Endothelial cell of umbilical vein (primary cell): ENCODE data around the gene CDKN2AIP. TPM values are rescaled to one million over a fixed set of nuclear protein-coding genes. Genes with fewer than 3 reads are reported as not detected.

ENCODE experiments used
- BruUV-seq: library from RNA; stranded (reverse); fragments of 400-500 nt; replicated peaks from 2 replicates; lab custom pipeline; 2021; lab: Mats Ljungman, UMichigan
- CTCF ChIA-PET: fragments of 300-600, 350-600 bp; sonication (Branson Sonifier 250); formaldehyde crosslinking; loops from one replicate; lab custom pipeline; 2021; ENCODE audit warnings: antibody characterized with exemption, inconsistent platforms; lab: Charles Lee
- POLR2A ChIA-PET: fragments of 300-600, 350-600 bp; sonication (Branson Sonifier 250); formaldehyde crosslinking; loops from one replicate; lab custom pipeline; 2021; ENCODE audit warnings: antibody characterized with exemption, inconsistent platforms; lab: Charles Lee
- DNase-seq: peaks from one replicate; pipeline ENCODE4 v3.0.0-alpha.2; 2011; ENCODE audit warnings: low read depth, low spot score
- FAIRE-seq: peaks from 2 replicates; lab custom pipeline; 2011; peaks lifted over from hg19 to GRCh38; lab: Jason Lieb, UNC
- H2AFZ ChIP-seq: 2 replicates; pipeline ENCODE4 v1.6.0; 2012; ENCODE audit warnings: low read depth, low read length, control low read depth, inconsistent platforms
- H3K27ac ChIP-seq: 2 replicates; pipeline ENCODE4 v1.5.1; 2011; ENCODE audit warnings: low read depth, mild to moderate bottlenecking, control low read depth, low read length, moderate library complexity; ENCODE audit not compliant: insufficient read depth
- H3K27me3 ChIP-seq, 2 experiments: 2 replicates each; pipeline versions ENCODE4 v1.6.0 to v1.6.1; 2011; ENCODE audit warnings: low read length in 2 of 2, mixed read lengths in 1 of 2; ENCODE audit not compliant: control insufficient read depth in 2 of 2, insufficient read depth in 2 of 2
- H3K36me3 ChIP-seq, 2 experiments: 2 replicates in 1 of 2; 3 replicates in 1 of 2; pipeline ENCODE4 v1.5.1; 2011; ENCODE audit warnings: low read length in 2 of 2, mild to moderate bottlenecking in 1 of 2, moderate library complexity in 1 of 2; ENCODE audit not compliant: control insufficient read depth in 2 of 2, insufficient read depth in 2 of 2; ENCODE audit errors: extremely low read depth in 1 of 2
- H3K4me1 ChIP-seq: 3 replicates; pipeline ENCODE4 v1.5.1; 2011; ENCODE audit warnings: mild to moderate bottlenecking, low read length; ENCODE audit not compliant: control insufficient read depth, insufficient read depth; ENCODE audit errors: extremely low read depth
- H3K4me2 ChIP-seq: 2 replicates; pipeline ENCODE4 v1.6.1; 2011; ENCODE audit warnings: low read length, control low read depth, mixed read lengths; ENCODE audit not compliant: insufficient read depth
- H3K4me3 ChIP-seq, 3 experiments: fragments of 200-600 bp in 1 of 3; sonication (generic), shearing (Covaris generic) in 1 of 3; replicated peaks in 1 of 3; 2 replicates each; pipeline ENCODE4 v1.5.1; 2011 to 2016; ENCODE audit warnings: control low read depth in 3 of 3, low read length in 3 of 3, mild to moderate bottlenecking in 2 of 3, inconsistent platforms in 1 of 3, low read depth in 1 of 3, moderate library complexity in 1 of 3; ENCODE audit not compliant: insufficient read depth in 1 of 3
- H3K79me2 ChIP-seq: 2 replicates; pipeline ENCODE4 v1.6.0; 2012; ENCODE audit warnings: low read length, inconsistent platforms; ENCODE audit not compliant: control insufficient read depth, insufficient read depth
- H3K9ac ChIP-seq: replicated peaks from 2 replicates; pipeline ENCODE3; 2011; ENCODE audit warnings: low read length, control low read depth; ENCODE audit not compliant: insufficient read depth; ENCODE audit errors: extremely low read depth
- H3K9me1 ChIP-seq: replicated peaks from 3 replicates; pipeline ENCODE4 v1.6.0; 2011; ENCODE audit warnings: mild to moderate bottlenecking, low read length; ENCODE audit not compliant: control insufficient read depth, insufficient read depth; ENCODE audit errors: extremely low read depth
- H3K9me3 ChIP-seq: replicated peaks from 2 replicates; pipeline ENCODE4 v1.5.1; 2012; ENCODE audit warnings: low read length, inconsistent platforms; ENCODE audit not compliant: control insufficient read depth, insufficient read depth
- H4K20me1 ChIP-seq: replicated peaks from 2 replicates; pipeline ENCODE3; 2011; ENCODE audit warnings: mild to moderate bottlenecking, low read length; ENCODE audit not compliant: control insufficient read depth, insufficient read depth; ENCODE audit errors: extremely low read depth
- CTCF ChIP-seq, 2 donors: IDR thresholded peaks; 1 replicate in 1 of 2; 2 replicates in 1 of 2; pipeline ENCODE4 v1.5.1; 2011; ENCODE audit warnings: low read length in 2 of 2, mild to moderate bottlenecking in 2 of 2, moderate library complexity in 2 of 2, control low read depth in 1 of 2, inconsistent platforms in 1 of 2, low read depth in 1 of 2; ENCODE audit not compliant: insufficient read depth in 1 of 2; ENCODE audit errors: extremely low read depth in 1 of 2
- EZH2 ChIP-seq: IDR thresholded peaks from 2 replicates; pipeline ENCODE4 v1.6.1; 2012; ENCODE audit warnings: borderline replicate concordance, low read depth, mild to moderate bottlenecking, moderate library complexity, low read length, inconsistent platforms; ENCODE audit not compliant: severe bottlenecking
- FOS ChIP-seq: IDR thresholded peaks from 2 replicates; pipeline ENCODE4 v1.6.1; 2011; ENCODE audit warnings: mild to moderate bottlenecking, low read length, moderate library complexity, borderline replicate concordance; ENCODE audit not compliant: insufficient read depth
- GATA2 ChIP-seq: IDR thresholded peaks from 2 replicates; pipeline ENCODE4 v1.7.0; 2011; ENCODE audit warnings: low read depth, mild to moderate bottlenecking, moderate library complexity, mixed read lengths, low read length; ENCODE audit not compliant: insufficient read length, insufficient read depth
- JUN ChIP-seq: IDR thresholded peaks from 2 replicates; pipeline ENCODE4 v1.6.1; 2011; ENCODE audit warnings: borderline replicate concordance, low read depth; ENCODE audit not compliant: insufficient read length, insufficient read depth
- MAX ChIP-seq: IDR thresholded peaks from 2 replicates; pipeline ENCODE4 v1.6.1; 2011; ENCODE audit not compliant: insufficient read depth, insufficient read length
- MYC ChIP-seq: IDR thresholded peaks from one replicate; pipeline ENCODE4 v1.6.1; 2011; ENCODE audit warnings: mild to moderate bottlenecking, low read depth, low read length
- POLR2A ChIP-seq: IDR thresholded peaks from 2 replicates; pipeline ENCODE4 v1.6.1; 2012; ENCODE audit warnings: low read depth, mild to moderate bottlenecking, control low read depth, low read length
- POLR2AphosphoS5 ChIP-seq: IDR thresholded peaks from 2 replicates; pipeline ENCODE4 v1.6.1; 2012; ENCODE audit warnings: low read depth, mild to moderate bottlenecking, control low read depth, low read length, moderate library complexity; ENCODE audit not compliant: insufficient read depth
- dilution Hi-C: fragments of 300-500 bp; cut with MboI; formaldehyde crosslinking; loops from one replicate; pipeline ENCODE4 v1.15.0; 2019; ENCODE audit warnings: low sequenced_read_pairs; ENCODE audit not compliant: extremely low pct_ligation_motif_present
- intact Hi-C: fragments of 100-400 bp; cut with micrococcal nuclease; formaldehyde crosslinking; loops from one replicate; pipeline ENCODE4 v1.10.0; 2022
- polyA plus RNA-seq, 4 experiments: library from polyadenylated mRNA; depleted of rRNA in 3 of 4; stranded (reverse) in 3 of 4; unstranded in 1 of 4; fragments of >200 nt; gene quantifications; 2 replicates each; pipeline versions ENCODE4 v1.2.1 to v1.2.3, GENCODE V29; 2011 to 2012; ENCODE audit warnings: missing spikeins in 1 of 4
- total RNA-seq: library from RNA; stranded (reverse); gene quantifications from 2 replicates; pipeline ENCODE4 v1.2.3, GENCODE V29; 2021

CDKN2AIP gene
- total and polyA plus RNA-seq, 2 donors (not counting 3 experiments of a cell fraction or from before 2014, with no cell fraction given), result 5.1 to 12.8 TPM

GRCh38 chr4:183478123-183478522 lies 33.7 kb downstream of the CDKN2AIP start:
- Histone ChIP-seq H3K27me3 (no peaks in the 10 kb centered on the region), H3K36me3 (no peaks in the 10 kb centered on the region), H3K4me3 (no peak overlapping the region), H3K9me1 (no peaks in the 10 kb centered on the region), H3K79me2 (no peaks in the 10 kb centered on the region), H3K27ac (no peak overlapping the region), H3K4me1 (no peaks in the 10 kb centered on the region), H4K20me1 (no peaks in the 10 kb centered on the region), H3K9ac (no peak overlapping the region), H2AFZ (no peak overlapping the region), H3K9me3 (no peaks in the 10 kb centered on the region), H3K4me2 (no peak overlapping the region)
- DNase-seq (no peak), FAIRE-seq (no peak)
- intact Hi-C loops (loop anchor here (10.0 kb wide), 1 partner anchor 367 kb away; no protein-coding TSS in a partner anchor), dilution Hi-C loops (no loop called here)
- no TSS peak for BruUV-seq
- ChIA-PET POLR2A (no interaction called here), CTCF (interaction anchor here (1.0 to 1.2 kb wide), 3 partner anchors 30 to 124 kb away, joined by 3 to 5 read pairs (median 4); no protein-coding TSS in a partner anchor)
- TF ChIP-seq POLR2A (no peak), EZH2 (no peak)

GRCh38 chr4:183478926-183479325 lies 34.5 kb downstream of the CDKN2AIP start:
- DNase-seq, result no peak
- H3K36me3 ChIP-seq, result no peaks in the 10 kb centered on the region
- TF ChIP-seq CTCF (IDR thresholded peaks at IDR 0.05; ENCODE audit: extremely low read depth in 1 of 2, insufficient read depth in 1 of 2, low read depth in 1 of 2, low read length in 2 of 2) (no peak), EZH2 (no peak), JUN (no peak), MYC (no peak), MAX (no peak), FOS (no peak), POLR2AphosphoS5 (no peak), POLR2A (no peak), GATA2 (no peak)
- H3K9me1 ChIP-seq, result no peaks in the 10 kb centered on the region
- POLR2A ChIA-PET, result no interaction called here
- no peaks in the 10 kb centered on the region for H3K9me3 ChIP-seq
- no peak overlapping the region for H3K9ac ChIP-seq
- FAIRE-seq, result no peak
- H3K4me1 ChIP-seq, result no peaks in the 10 kb centered on the region
- H2AFZ ChIP-seq, result no peak overlapping the region
- intact Hi-C loops, result loop anchor here (10.0 kb wide), 1 partner anchor 366 kb away; no protein-coding TSS in a partner anchor
- H4K20me1 ChIP-seq, result no peaks in the 10 kb centered on the region
- no peaks in the 10 kb centered on the region for H3K27me3 ChIP-seq
- no peak overlapping the region for H3K4me2 ChIP-seq
- no peak overlapping the region for H3K4me3 ChIP-seq
- H3K79me2 ChIP-seq, result no peaks in the 10 kb centered on the region
- dilution Hi-C loops, result no loop called here
- no TSS peak for BruUV-seq
- H3K27ac ChIP-seq, result no peak overlapping the region
- CTCF ChIA-PET, result interaction anchor here (1.1 to 1.2 kb wide), 2 partner anchors 29 to 122 kb away, joined by 3 to 5 read pairs; no protein-coding TSS in a partner anchor
